Measurements from ENCODE around the gene POU2AF1. TPM values are rescaled to one million over a fixed set of nuclear protein-coding genes. Genes with fewer than 3 reads are reported as not detected.

The POU2AF1 gene
- total RNA-seq, 1 donor from 2014 or later, result not detected

DNA sequence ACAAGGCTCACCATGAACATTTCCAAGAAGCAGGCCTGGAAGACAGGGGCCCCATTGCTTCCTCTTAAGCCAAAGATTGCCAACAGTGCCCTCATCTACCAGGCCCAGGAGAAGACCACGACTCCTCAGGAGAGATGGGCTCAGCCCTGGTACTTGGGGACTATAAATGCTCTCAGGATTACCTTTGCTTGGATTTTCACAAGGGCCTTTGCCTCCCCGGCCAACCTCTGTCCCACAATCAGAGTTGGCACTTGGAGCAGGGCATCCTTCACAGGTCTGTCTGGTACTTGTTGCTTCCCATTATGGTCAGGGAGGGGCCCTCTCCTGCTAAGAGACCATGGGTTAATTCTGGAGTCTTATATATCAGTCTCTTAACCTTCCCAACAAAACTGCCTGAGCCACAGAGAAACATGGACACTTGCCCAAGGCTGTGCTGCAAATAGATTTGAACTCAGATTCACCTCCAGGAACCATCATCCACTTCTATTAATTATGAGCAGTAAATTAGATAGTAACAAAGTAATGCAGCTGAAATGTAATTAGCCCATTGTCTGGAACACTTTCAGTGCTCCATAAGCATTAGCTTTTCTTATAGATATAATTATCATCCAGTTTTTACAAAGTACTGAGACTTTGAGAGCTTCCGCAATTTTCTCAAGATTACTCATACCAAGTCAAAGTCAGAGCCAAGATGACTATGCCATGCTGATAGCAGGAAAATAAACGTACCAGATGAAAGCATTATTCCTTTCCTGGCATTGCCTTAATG, 47.2 kb downstream of the POU2AF1 start:
- H3K36me3 ChIP-seq, result no peaks in the 10 kb centered on the region
- H3K4me1 ChIP-seq, result peaks cover 81% of the 10 kb centered on the region
- H3K4me3 ChIP-seq, result no peak overlapping the region
- peak overlapping the region; percentile 31 for H3K27ac ChIP-seq
- DNase-seq (ENCODE audit: extremely low spot score in 2 of 2), result no peak
- TF ChIP-seq, protein P1, sequence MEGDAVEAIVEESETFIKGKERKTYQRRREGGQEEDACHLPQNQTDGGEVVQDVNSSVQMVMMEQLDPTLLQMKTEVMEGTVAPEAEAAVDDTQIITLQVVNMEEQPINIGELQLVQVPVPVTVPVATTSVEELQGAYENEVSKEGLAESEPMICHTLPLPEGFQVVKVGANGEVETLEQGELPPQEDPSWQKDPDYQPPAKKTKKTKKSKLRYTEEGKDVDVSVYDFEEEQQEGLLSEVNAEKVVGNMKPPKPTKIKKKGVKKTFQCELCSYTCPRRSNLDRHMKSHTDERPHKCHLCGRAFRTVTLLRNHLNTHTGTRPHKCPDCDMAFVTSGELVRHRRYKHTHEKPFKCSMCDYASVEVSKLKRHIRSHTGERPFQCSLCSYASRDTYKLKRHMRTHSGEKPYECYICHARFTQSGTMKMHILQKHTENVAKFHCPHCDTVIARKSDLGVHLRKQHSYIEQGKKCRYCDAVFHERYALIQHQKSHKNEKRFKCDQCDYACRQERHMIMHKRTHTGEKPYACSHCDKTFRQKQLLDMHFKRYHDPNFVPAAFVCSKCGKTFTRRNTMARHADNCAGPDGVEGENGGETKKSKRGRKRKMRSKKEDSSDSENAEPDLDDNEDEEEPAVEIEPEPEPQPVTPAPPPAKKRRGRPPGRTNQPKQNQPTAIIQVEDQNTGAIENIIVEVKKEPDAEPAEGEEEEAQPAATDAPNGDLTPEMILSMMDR (IDR thresholded peaks at IDR 0.05), result no peak
- TF ChIP-seq POLR2AphosphoS5 (IDR thresholded peaks at IDR 0.05; ENCODE audit: insufficient read depth in 1 of 2, low read depth in 1 of 2) (peak in 1 of 2 donors; percentile 68), POLR2A (IDR thresholded peaks at IDR 0.05) (no peak)
- no peaks in the 10 kb centered on the region for H3K27me3 ChIP-seq
- intact Hi-C loops (cut with DNase I), result no loop called here
- H3K9me3 ChIP-seq, result no peaks in the 10 kb centered on the region

DNA sequence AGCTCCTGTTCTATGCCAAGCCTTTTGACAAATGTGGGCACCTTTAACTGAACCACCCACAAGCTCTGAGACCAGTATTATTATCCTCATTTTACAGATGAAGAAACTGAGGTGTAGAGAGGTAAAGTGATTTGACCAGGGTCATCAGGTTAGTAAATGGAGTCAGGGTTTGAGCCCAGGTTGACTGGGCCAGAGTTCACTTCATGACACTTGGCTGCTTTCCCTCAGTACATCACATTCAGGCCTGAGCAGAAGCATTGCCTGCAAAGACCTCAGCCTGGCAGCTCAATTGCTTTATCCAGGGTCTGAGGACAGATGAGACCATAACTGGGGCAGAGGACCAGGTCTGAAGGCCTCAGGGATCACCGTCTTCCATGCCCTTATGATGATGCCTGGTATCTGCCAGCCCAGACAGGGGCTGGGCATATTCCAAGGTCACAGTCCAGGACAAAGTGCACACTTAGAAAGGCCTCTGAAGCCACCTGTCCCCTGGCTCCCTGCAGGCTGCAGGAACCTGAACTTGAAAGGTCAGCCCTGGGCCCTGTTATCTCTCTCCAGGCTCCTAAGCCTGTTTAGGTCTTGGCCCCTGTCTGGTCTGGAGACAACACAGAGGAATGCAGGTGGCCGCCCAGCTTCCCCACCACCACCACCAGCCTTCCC, 48.7 kb downstream of the POU2AF1 start:
- no peaks in the 10 kb centered on the region for H3K36me3 ChIP-seq
- no peaks in the 10 kb centered on the region for H3K9me3 ChIP-seq
- peak overlapping the region; percentile 33 for H3K27ac ChIP-seq
- peaks cover 66% of the 10 kb centered on the region for H3K4me1 ChIP-seq
- TF ChIP-seq POLR2AphosphoS5 (IDR thresholded peaks at IDR 0.05; ENCODE audit: insufficient read depth in 1 of 2, low read depth in 1 of 2) (no peak), POLR2A (IDR thresholded peaks at IDR 0.05) (no peak)
- TF ChIP-seq, protein P1 (IDR thresholded peaks at IDR 0.05), result no peak
- H3K27me3 ChIP-seq, result no peaks in the 10 kb centered on the region
- no peak for DNase-seq (ENCODE audit: extremely low spot score in 2 of 2)
- no peak overlapping the region for H3K4me3 ChIP-seq
- intact Hi-C loops (cut with DNase I), result no loop called here

DNA sequence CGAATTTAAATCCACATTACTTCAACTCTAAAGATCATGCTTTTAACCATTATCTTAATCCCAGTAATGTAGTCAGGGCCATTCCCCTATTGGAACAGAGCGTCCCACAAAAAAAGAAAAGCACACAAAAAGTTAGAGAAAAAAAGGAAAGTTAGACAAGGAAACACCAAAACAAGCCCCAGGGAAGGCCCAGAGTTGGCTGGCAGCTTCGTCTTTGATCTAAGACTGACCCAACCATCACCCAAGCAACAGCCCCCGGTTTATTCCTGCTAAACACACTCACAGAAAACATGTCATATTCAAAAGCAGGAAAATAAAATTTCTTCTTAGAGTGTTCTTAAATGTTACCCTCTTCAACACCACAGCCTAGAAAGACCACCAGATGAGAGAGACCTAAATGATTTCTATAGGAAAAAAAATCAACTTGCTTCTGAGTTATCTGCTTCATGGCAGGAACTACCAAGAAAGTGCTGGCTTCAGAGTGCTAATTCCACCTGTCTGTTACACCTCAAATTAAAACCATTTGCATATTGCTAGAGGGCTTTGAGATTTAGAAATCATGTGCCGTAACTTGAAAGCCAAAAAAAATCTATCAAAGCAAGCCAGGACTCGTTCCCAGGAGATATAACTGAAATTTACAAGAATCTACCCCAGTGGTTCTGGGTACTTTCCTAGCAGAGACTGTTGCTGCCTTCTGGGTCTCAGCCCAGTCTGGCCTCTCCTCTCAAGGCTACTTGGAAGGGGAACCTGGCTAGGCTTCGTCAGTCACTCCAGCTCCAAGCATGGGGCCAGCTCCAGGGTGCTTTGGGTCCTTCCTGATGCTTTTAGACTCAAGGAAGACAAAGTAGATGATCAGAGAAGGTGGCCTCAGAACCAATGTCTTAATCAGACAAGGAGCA, 49.5 kb downstream of the POU2AF1 start:
- H3K27ac ChIP-seq, result peak overlapping the region; percentile 33
- no peaks in the 10 kb centered on the region for H3K36me3 ChIP-seq
- DNase-seq (ENCODE audit: extremely low spot score in 2 of 2), result no peak
- no peak overlapping the region for H3K4me3 ChIP-seq
- no peaks in the 10 kb centered on the region for H3K9me3 ChIP-seq
- H3K4me1 ChIP-seq, result peaks cover 58% of the 10 kb centered on the region
- H3K27me3 ChIP-seq, result no peaks in the 10 kb centered on the region
- intact Hi-C loops (cut with DNase I), result no loop called here
- TF ChIP-seq, protein P1 (IDR thresholded peaks at IDR 0.05), result no peak
- TF ChIP-seq POLR2AphosphoS5 (IDR thresholded peaks at IDR 0.05; ENCODE audit: insufficient read depth in 1 of 2, low read depth in 1 of 2) (no peak), POLR2A (IDR thresholded peaks at IDR 0.05) (no peak)

DNA sequence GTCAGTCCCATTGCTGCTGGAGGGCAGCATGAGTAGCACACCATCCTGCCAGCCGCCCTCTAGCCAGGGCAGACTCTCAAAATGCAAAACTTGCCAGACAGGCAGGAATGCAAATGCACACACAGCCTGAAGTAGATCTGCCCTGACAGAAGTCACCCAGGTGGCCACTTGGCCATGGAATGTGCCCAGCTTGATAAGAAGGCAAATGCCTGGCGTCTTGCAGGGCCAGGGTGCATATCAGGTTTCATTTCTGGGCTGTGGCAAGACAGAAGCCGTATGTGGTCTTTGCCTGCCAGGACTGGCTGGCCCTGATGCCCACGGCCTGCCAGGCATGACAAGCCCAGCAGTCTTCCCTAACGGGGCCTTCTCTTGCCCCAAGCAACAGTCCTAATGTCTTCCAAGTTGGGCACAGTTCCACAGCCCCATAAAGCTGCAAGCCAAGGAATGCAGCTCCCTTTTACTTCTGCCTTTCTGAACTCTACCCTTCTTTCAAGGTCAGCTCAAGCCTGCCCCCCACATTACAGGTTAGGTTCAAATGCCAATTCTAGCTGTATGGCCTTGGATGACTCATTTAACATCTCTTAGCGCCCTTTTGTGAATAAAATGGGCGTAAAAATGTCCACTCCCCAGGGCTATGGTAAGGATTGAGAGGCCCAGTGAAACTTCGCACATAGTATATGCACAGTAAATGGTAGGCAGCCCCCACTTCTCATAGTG, 51.0 kb downstream of the POU2AF1 start:
- Histone ChIP-seq H3K36me3 (no peaks in the 10 kb centered on the region), H3K4me3 (no peak overlapping the region), H3K4me1 (peaks cover 48% of the 10 kb centered on the region), H3K9me3 (no peaks in the 10 kb centered on the region), H3K27ac (no peak overlapping the region), H3K27me3 (no peaks in the 10 kb centered on the region)
- intact Hi-C loops (cut with DNase I), result no loop called here
- no peak for DNase-seq (ENCODE audit: extremely low spot score in 2 of 2)
- TF ChIP-seq POLR2A (IDR thresholded peaks at IDR 0.05) (no peak), POLR2AphosphoS5 (IDR thresholded peaks at IDR 0.05; ENCODE audit: insufficient read depth in 1 of 2, low read depth in 1 of 2) (no peak)
- TF ChIP-seq, protein P1 (IDR thresholded peaks at IDR 0.05), result no peak

Data from vagina (tissue), 2 donors.